HG02943 (cell line): ENCODE data around the gene DAB2.

ENCODE experiments used
- ATAC-seq: cut with Tn5 transposase; IDR thresholded peaks from one replicate; pipeline ENCODE4 v1.9.1; 2021; ENCODE audit warnings: mild to moderate bottlenecking, low read depth, moderate library complexity; ENCODE audit not compliant: unreplicated experiment

The DAB2 gene

DNA sequence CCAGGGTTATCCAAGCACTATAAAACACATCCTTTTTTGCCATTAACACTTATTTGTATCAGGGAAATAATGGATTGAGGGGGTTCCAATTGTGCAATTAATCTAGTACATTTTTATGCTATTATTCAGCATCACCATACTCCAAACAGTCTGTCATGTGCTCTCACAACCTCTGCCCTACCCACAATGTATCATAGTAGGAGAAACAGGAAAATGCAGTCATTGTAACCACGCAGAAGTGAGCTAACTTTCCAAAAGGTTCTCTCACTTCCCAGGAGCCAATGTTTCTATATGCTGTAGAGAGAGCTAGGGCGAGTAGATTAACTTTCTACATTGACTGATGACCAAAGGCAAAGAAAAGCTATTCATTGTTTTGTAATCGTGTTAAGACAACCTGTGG, 29.8 kb downstream of the DAB2 start:
- no peak for ATAC-seq

GRCh38 chr5:39390945-39391344, 33.8 kb downstream of the DAB2 start:
- ATAC-seq, result no peak

- ATAC-seq, result no peak
These were observed 37.5 kb downstream of the DAB2 start for GRCh38 chr5:39387293-39387692.

DNA sequence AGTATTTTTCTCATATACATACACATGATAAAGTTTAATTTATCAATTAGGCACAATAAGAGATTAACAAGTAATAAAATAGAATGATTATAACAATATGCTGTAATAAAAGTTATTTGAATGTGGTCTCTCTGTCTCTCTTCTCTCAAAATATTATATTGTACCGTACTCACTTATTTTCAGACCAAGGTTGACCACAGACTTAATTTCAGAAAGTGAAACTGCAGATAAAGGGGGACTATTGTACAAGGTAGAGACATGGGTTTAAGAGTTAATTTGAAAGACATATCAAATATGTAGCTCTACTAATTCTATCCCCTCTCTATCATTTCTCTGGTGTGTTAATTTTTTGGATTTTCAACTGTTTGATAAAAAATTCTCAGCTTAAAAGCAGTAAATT, 40.5 kb downstream of the DAB2 start:
- no peak for ATAC-seq

- no peak for ATAC-seq
These were observed 43.4 kb downstream of the DAB2 start for GRCh38 chr5:39381376-39381775.

- no peak for ATAC-seq
These were observed 45.1 kb downstream of the DAB2 start for GRCh38 chr5:39379693-39380092.

- no peak for ATAC-seq
These were observed 47.2 kb downstream of the DAB2 start for GRCh38 chr5:39377613-39378012.

- peak; percentile 56 for ATAC-seq
These were observed 48.5 kb downstream of the DAB2 start for GRCh38 chr5:39376293-39376714.

DNA sequence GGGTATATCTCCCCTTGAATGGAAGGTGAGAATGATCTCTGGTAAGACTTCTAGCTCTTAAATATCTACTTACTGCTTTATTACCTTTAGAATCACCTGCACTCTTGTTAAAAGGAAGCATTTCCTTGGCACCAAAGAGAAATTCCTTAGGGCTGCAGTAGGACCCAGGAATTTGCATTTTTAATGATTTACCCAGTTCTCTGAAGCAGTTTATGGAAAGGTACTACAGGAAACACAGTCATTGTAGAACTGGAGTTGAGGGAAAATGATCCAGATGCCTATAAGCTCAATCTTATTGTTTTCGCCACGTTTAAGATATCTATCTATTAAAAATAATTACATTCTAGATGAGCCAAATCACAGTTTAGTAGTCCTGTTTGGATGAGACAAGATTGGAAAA, 51.0 kb downstream of the DAB2 start:
- ATAC-seq, result no peak

GRCh38 chr5:39371367-39371635, 53.5 kb downstream of the DAB2 start:
- no peak for ATAC-seq

- no peak for ATAC-seq
These were observed 54.0 kb downstream of the DAB2 start for GRCh38 chr5:39370555-39371366.

DNA sequence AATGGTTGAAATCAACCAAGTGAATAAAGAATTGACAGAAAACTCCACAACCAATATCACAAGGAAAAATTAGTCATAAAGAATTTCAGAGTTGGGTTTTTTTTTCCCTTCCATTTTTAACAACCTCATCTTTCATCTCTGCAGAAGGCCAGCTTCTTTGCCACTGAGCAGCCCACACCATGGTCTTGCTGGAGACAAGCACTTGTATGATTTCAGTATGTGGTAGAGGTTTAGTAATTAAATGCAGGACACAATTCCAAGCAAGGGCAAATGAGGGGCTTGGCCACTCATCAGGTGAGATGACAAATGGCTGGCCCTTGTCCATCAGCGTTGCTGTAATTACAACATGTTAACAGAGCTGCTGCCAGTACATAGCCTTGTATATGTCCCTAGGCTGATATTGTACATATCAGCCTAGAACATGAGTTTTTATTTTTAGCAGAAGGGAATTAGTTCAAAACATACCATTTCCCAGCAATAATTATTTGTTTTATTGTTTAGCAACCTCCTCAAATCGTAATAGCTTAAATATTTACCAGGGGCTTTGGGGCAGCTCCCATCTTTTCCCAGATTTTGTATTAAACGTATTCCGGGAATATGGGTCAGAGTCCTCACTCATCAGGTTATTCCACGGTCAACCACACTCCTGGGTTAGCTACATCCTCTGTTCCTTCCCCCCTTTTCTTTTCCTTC, 55.5 kb downstream of the DAB2 start:
- ATAC-seq, result no peak

GRCh38 chr5:39368116-39368515, 56.7 kb downstream of the DAB2 start:
- no peak for ATAC-seq

DNA sequence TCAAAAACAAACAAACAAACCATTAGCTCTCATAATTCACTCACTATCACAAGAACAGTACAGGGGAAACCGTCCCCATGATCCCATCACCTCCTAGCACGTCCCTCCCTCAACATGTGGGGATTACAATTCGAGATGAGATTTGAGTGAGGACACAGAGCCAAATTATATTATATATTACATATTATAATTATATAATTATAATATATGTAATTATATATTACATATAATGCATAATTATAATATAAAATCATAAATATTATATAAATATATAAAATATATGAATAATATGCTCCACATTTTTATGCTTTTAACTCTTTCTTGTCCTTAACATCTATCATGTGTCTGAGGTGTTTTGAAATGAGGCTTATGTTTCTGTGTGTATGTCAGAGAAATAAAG, 57.1 kb downstream of the DAB2 start:
- ATAC-seq, result no peak

- no peak for ATAC-seq
These were observed 60.4 kb downstream of the DAB2 start, which contains the start of gene C9 for GRCh38 chr5:39364367-39364766. Gene C9 (minus strand): TSS chr5:39364495. CDS start chr5:39364464, 31 bp downstream.

DNA sequence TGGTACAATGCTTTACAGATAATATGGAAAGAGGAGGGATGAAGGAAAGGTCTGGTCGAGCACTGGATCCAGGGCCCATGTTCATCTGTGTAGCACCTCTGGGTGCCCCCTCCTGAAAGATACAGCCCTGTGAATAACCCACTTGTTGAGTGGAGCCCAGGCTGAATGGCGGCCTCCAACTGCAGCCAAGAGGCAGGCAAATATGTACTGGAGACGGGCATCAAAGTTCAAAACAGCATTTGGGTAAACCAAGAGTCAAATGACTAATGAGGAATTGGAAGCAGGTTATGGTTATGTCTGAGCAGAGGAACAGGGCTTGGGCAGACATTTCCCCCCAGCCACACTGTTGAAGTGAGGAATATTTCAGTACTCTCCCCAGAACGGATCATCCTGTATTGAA, 61.6 kb downstream of the DAB2 start:
- no peak for ATAC-seq

DNA sequence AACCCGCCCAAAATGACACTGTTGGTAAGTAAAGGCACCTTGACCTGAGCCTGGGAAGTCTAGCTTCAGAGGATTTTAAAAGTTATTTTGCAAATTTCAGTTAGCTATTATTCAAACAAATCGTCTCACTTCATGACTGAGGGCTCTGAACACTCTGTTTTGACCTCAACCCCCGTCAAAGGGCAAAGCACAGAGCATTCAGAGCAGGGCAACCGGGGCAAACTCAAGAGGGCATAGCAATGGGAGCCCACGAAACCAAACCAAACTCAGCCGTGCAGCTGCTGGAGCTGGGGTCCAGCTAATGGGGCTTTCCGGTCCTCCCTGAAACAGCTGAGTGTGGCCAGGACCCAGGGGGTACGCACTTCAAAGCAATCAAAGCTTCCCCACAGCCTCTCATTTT, 62.1 kb downstream of the DAB2 start:
- ATAC-seq, result no peak

DNA sequence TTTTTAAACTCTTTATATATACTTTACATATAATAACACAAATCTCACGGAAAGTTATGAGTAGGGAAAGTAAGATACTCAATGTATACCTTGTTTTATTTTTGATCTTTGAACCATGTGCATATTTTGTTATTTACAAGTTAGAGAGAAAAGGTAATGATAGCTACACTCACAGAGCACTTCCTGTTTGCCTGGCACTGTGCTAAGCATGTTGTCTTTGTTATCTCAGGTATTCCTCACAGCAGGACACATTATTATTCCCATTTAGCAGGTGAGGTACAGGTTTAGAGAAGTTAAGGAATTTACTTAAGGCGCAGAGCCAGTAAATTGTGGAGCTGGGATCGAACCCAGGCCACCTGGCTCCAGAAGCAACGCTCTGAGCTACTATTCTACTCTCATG, 63.5 kb downstream of the DAB2 start:
- no peak for ATAC-seq

DNA sequence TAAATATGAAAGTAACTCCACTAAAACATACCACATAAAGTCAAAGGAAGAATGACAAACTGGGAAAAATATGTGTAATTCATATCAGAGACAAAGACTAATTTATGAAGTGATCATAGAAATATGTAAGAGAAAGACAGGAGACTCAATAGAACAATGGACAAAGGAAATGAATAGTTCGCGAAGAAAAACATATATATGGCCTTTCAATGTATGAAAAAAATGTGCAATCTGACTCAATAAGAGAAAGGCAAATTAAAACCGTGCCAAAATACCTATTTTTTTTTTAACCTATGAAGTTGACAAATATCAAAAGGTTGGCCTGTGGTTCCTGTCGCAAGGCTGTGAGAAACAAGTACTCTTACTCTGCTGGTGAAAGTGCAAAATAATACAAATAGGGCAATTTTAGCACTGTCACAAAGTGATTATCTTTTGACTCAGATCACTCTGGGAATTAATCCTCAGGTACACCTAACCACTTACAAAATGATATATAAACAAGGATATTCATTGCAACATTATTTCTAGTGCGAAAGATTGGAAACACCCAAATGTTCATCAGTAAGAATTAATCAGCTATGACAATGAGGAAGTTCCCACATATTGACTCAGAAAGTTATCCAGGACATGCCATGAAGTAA, 64.2 kb downstream of the DAB2 start:
- no peak for ATAC-seq

- ATAC-seq, result no peak
These were observed 68.5 kb downstream of the DAB2 start for GRCh38 chr5:39356263-39356662.

- no peak for ATAC-seq
These were observed 69.5 kb downstream of the DAB2 start for GRCh38 chr5:39355324-39355723.
